Cardiac fibroblast (primary cell): ENCODE results near the gene PARD3B.

Source experiments
- DNase-seq, 2 donors: peaks; one replicate each; pipeline versions ENCODE4 v3.0.0 to v3.0.0-alpha.2; 2010; ENCODE audit warnings: low read depth in 2 of 2
- H3K4me3 ChIP-seq, 2 donors: replicated peaks in 1 of 2; 1 replicate in 1 of 2; 2 replicates in 1 of 2; pipeline ENCODE4 v1.5.1; 2011; ENCODE audit warnings: low read depth in 2 of 2, low read length in 2 of 2, mild to moderate bottlenecking in 2 of 2, moderate library complexity in 1 of 2
- CTCF ChIP-seq: IDR thresholded peaks from one replicate; pipeline ENCODE4 v1.5.1; 2011; ENCODE audit warnings: low read depth, mild to moderate bottlenecking, low read length, inconsistent platforms

The PARD3B gene

GRCh38 chr2:204988836-204989235 is 443.6 kb downstream of the PARD3B start:
- TF ChIP-seq CTCF, result no peak
- DNase-seq, result no peak
- H3K4me3 ChIP-seq, result no peak overlapping the region

- no peak for DNase-seq
- TF ChIP-seq CTCF, result no peak
- no peak overlapping the region for H3K4me3 ChIP-seq
Measured at GRCh38 chr2:204989877-204990276, 444.6 kb downstream of the PARD3B start.

GRCh38 chr2:205001300-205001966 is 456.2 kb downstream of the PARD3B start:
- no peak for TF ChIP-seq CTCF
- no peak for DNase-seq

GRCh38 chr2:205002390-205002789 is 457.1 kb downstream of the PARD3B start:
- DNase-seq, result no peak
- no peak overlapping the region for H3K4me3 ChIP-seq
- no peak for TF ChIP-seq CTCF

More at GRCh38 chr2:205001300-205001966, 456.2 kb downstream of the PARD3B start:
- H3K4me3 ChIP-seq, result no peak overlapping the region

- no peak for TF ChIP-seq CTCF
- DNase-seq, result no peak
- H3K4me3 ChIP-seq, result no peak overlapping the region
Measured at GRCh38 chr2:205003288-205003687, 458.0 kb downstream of the PARD3B start.

GRCh38 chr2:205010196-205010595 is 464.9 kb downstream of the PARD3B start:
- TF ChIP-seq CTCF, result no peak

GRCh38 chr2:205011031-205011430 is 465.8 kb downstream of the PARD3B start:
- no peak for DNase-seq
- TF ChIP-seq CTCF, result no peak
- H3K4me3 ChIP-seq, result no peak overlapping the region

More at GRCh38 chr2:205010196-205010595, 464.9 kb downstream of the PARD3B start:
- no peak overlapping the region for H3K4me3 ChIP-seq
- DNase-seq, result no peak
